ENCODE results near the gene SLIT3. TPM values are rescaled to one million over a fixed set of nuclear protein-coding genes. Genes with fewer than 3 reads are reported as not detected.

The SLIT3 gene
- polyA plus RNA-seq, 1 of the 3 experiments (the other 2 are of a cell fraction): 119 TPM

GRCh38 chr5:169112016-169112415, 188.9 kb downstream of the SLIT3 start:
- TF ChIP-seq MEF2A (IDR thresholded peaks at IDR 0.05; ENCODE audit: borderline replicate concordance, low read depth) (no peak), TCF12 (IDR thresholded peaks at IDR 0.05) (no peak), FOXJ3 (CRISPR knock-in tag; IDR thresholded peaks at IDR 0.05) (no peak), USF2 (IDR thresholded peaks at IDR 0.05; ENCODE audit: borderline replicate concordance, low read depth, low read length) (no peak), RAD21 (IDR thresholded peaks at IDR 0.05; ENCODE audit: low read length) (no peak), GATA2 (CRISPR knock-in tag; IDR thresholded peaks at IDR 0.05) (no peak), SMC3 (IDR thresholded peaks at IDR 0.05; ENCODE audit: low read depth, low read length) (no peak), RXRA (IDR thresholded peaks at IDR 0.05; ENCODE audit: borderline replicate concordance, low read depth) (no peak), FOXM1 (IDR thresholded peaks at IDR 0.05; ENCODE audit: low read depth) (no peak), FOSL2 (IDR thresholded peaks at IDR 0.05; ENCODE audit: borderline replicate concordance, low read depth) (no peak), TEAD4 (IDR thresholded peaks at IDR 0.05; ENCODE audit: borderline replicate concordance, insufficient read depth) (no peak), USF1 (IDR thresholded peaks at IDR 0.05; ENCODE audit: borderline replicate concordance, low read depth) (no peak), YY1 (IDR thresholded peaks at IDR 0.05; ENCODE audit: low read depth) (no peak), MAX (IDR thresholded peaks at IDR 0.05; ENCODE audit: low read depth) (no peak)

GRCh38 chr5:169106911-169107706, 193.8 kb downstream of the SLIT3 start:
- CTCF ChIA-PET: interaction anchor here (1.0 to 2.2 kb wide), 6 partner anchors 8 to 441 kb away, joined by 4 to 8 read pairs (median 5); no protein-coding TSS in a partner anchor
- Histone ChIP-seq H3K79me2 (ENCODE audit: insufficient read depth) (no peaks in the 10 kb centered on the region), H3K9ac (no peak overlapping the region), H3F3A (replicated peaks; ENCODE audit: insufficient read depth) (no peaks in the 10 kb centered on the region), H3K27me3 (ENCODE audit: insufficient read depth) (no peaks in the 10 kb centered on the region), H2AFZ (ENCODE audit: low read depth) (no peak overlapping the region), H4K20me1 (ENCODE audit: insufficient read depth) (no peaks in the 10 kb centered on the region), H3K4me3 (ENCODE audit: low read depth in 2 of 2, low read length in 1 of 2) (no peak overlapping the region), H3K4me1 (ENCODE audit: control insufficient read depth in 1 of 2, insufficient read depth in 2 of 2, low read depth in 1 of 2, low read length in 1 of 2) (peaks cover 0 to 34% of the 10 kb centered on the region in 2 experiments; a peak in 2 of 4 replicates), H3K36me3 (replicated peaks in 1 of 2; ENCODE audit: control insufficient read depth in 1 of 2, insufficient read depth in 2 of 2, low read length in 1 of 2) (peaks cover 12 to 44% of the 10 kb centered on the region in 2 experiments), H3K9me2 (no peaks in the 10 kb centered on the region), H3K27ac (ENCODE audit: low read depth in 2 of 2, low read length in 1 of 2) (peak overlapping the region in 1 of 2 experiments; percentile 90; a peak in 2 of 4 replicates), H3K4me2 (no peak overlapping the region), H3K9me3 (no peaks in the 10 kb centered on the region)
- 93% methylated on average over 10 of the region's 10 CpGs for WGBS (ENCODE audit: low lambda C conversion rate)
- POLR2A ChIA-PET: interaction anchor here (0.8 to 1.4 kb wide), 2 partner anchors 27 to 65 kb away, joined by 3 read pairs; no protein-coding TSS in a partner anchor
- peak; percentile 65 for DNase-seq
- peak; percentile 8; the same call in 1 of the 2 replicates for TF ChIP-seq RAD21 (IDR thresholded peaks at IDR 0.05; ENCODE audit: low read length)
- no peak for TF ChIP-seq NFIC (IDR thresholded peaks at IDR 0.05; ENCODE audit: borderline replicate concordance)
- no peak for TF ChIP-seq TEAD4 (IDR thresholded peaks at IDR 0.05; ENCODE audit: borderline replicate concordance, insufficient read depth)
- peak in 1 of 2 experiments; percentile 72; a peak in 1 of 4 replicates for TF ChIP-seq EP300 (IDR thresholded peaks at IDR 0.05; ENCODE audit: borderline replicate concordance in 1 of 2, low read depth in 1 of 2, low read length in 1 of 2)
- TF ChIP-seq RFX5 (IDR thresholded peaks at IDR 0.05; ENCODE audit: low read length): no peak
- peak; percentile 9; the same call in 1 of the 2 replicates for TF ChIP-seq FOXJ3 (CRISPR knock-in tag; IDR thresholded peaks at IDR 0.05)
- TF ChIP-seq EZH2phosphoT487 (IDR thresholded peaks at IDR 0.05; ENCODE audit: borderline replicate concordance, low read depth): no peak
- peak; percentile 54 for TF ChIP-seq CHD2 (IDR thresholded peaks at IDR 0.05; ENCODE audit: low read length, partially characterized antibody)
- TF ChIP-seq IRF3 (IDR thresholded peaks at IDR 0.05; ENCODE audit: low read depth, low read length): no peak
- TF ChIP-seq MXI1 (IDR thresholded peaks at IDR 0.05; ENCODE audit: low read depth, low read length): peak; percentile 63

More at GRCh38 chr5:169112016-169112415, 188.9 kb downstream of the SLIT3 start:
- no peak for DNase-seq
- H4K20me1 ChIP-seq (ENCODE audit: insufficient read depth): no peaks in the 10 kb centered on the region
- H3K9me3 ChIP-seq: no peaks in the 10 kb centered on the region
- H3K36me3 ChIP-seq (replicated peaks in 1 of 2; ENCODE audit: control insufficient read depth in 1 of 2, insufficient read depth in 2 of 2, low read length in 1 of 2): peaks cover 9 to 32% of the 10 kb centered on the region in 2 experiments
- WGBS (ENCODE audit: low lambda C conversion rate): 93% methylated on average over 5 of the region's 5 CpGs
- ChIA-PET POLR2A (no interaction called here), CTCF (interaction anchor here (1.3 to 1.6 kb wide), 2 partner anchors 124 to 436 kb away, joined by 3 to 6 read pairs; no protein-coding TSS in a partner anchor)
- no peaks in the 10 kb centered on the region for H3K79me2 ChIP-seq (ENCODE audit: insufficient read depth)
- no peak overlapping the region for H3K27ac ChIP-seq (ENCODE audit: low read depth in 2 of 2, low read length in 1 of 2)
- H3K4me3 ChIP-seq (ENCODE audit: low read depth in 2 of 2, low read length in 1 of 2): no peak overlapping the region
- no peak overlapping the region for H3K9ac ChIP-seq
- H2AFZ ChIP-seq (ENCODE audit: low read depth): no peak overlapping the region
- peaks cover 0 to 50% of the 10 kb centered on the region in 2 experiments; a peak in 2 of 4 replicates for H3K4me1 ChIP-seq (ENCODE audit: control insufficient read depth in 1 of 2, insufficient read depth in 2 of 2, low read depth in 1 of 2, low read length in 1 of 2)
- no peaks in the 10 kb centered on the region for H3K27me3 ChIP-seq (ENCODE audit: insufficient read depth)
- no peaks in the 10 kb centered on the region for H3F3A ChIP-seq (replicated peaks; ENCODE audit: insufficient read depth)
- no peak overlapping the region for H3K4me2 ChIP-seq
- no peaks in the 10 kb centered on the region for H3K9me2 ChIP-seq

Measured in SK-N-SH (cell line).